Muscle of back (tissue), 13 donors: ENCODE results near the gene SYCE3. TPM values are rescaled to one million over a fixed set of nuclear protein-coding genes. Genes with fewer than 3 reads are reported as not detected.
"Not testable (repeated sequence)": the region's sequence is repeated elsewhere in the genome, so short reads cannot be mapped to it uniquely, and the experiment has no call there.

Experiments used
- DNase-seq, 3 donors: peaks; one replicate each; pipeline versions ENCODE4 v3.0.0 to v3.0.0-alpha.2; 2013
- long read RNA-seq, 9 donors: transcript quantifications; one replicate each; lab custom pipeline, GENCODE V29; 2026
- polyA plus RNA-seq, 10 donors: library from polyadenylated mRNA; unstranded; fragments of 120-200 nt; gene quantifications; one replicate each; pipeline ENCODE4 v1.2.1, GENCODE V29; 2013; ENCODE audit not compliant: insufficient read length in 10 of 10

The SYCE3 gene
- not detected for polyA plus RNA-seq
- long read RNA-seq, donor 1 = 0 reads
- long read RNA-seq, donor 2, partial matches to known transcripts = 0 of 1 reads
- long read RNA-seq, donor 2, other reads (novel, unspliced or antisense) = 0 of 1 reads
- long read RNA-seq, donor 3 = 0 reads
- long read RNA-seq, donor 4 = 0 reads
- long read RNA-seq, donor 5 = 0 reads
- long read RNA-seq, donor 6 = 0 reads
- long read RNA-seq, donor 7 = 0 reads
- long read RNA-seq, donor 8 = 0 reads
- long read RNA-seq, donor 9 = 0 reads

DNA sequence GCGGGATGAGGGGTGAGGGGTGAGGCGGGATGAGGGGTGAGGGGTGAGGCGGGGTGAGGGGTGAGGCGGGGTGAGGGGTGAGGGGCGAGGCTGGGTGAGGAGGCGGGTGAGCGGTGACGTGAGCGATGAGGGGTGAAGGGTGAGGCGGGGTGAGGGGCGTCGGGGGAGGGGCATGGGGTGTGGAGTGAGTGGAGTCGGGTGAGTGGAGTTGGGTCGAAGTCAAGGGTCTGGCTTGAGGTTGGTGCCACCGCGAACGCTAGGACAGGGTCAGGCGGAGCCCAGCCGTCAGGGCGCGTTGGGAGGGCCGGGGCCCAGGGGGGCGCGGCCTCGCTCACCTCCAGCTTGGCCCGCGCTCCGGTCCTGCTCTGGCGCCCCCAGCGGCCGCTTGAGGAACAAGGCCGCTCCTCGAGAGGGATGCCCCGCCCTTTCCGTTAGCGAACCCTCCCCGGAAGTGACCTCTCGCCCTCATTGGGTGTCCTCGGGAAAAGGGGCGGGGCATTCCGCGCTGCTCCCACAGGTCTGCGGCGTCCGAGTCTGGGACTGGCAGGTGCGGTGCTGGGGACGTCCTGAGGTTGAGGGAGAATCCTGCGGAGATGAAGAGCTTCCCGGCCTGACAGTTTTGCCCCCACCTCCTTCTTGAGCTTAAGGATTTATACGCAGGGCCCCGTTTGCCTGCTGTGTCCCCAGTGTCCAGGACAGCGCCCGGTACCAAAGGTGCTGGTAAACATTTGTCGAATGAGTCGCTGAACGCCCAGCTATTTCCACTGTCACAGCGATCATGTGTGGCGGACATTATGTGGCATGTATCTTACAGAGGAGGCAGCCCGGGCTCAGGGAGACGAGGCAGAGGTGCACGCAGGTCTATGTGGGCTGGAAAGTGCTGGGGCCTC is at the start of gene SYCE3:
Gene SYCE3 (minus strand): TSS at position 397 of the 890 bp plus-strand sequence. CDS start 6,514 bp downstream, outside the sequence.
- DNase-seq = peak; percentile 92 to 95 (median 94)

DNA sequence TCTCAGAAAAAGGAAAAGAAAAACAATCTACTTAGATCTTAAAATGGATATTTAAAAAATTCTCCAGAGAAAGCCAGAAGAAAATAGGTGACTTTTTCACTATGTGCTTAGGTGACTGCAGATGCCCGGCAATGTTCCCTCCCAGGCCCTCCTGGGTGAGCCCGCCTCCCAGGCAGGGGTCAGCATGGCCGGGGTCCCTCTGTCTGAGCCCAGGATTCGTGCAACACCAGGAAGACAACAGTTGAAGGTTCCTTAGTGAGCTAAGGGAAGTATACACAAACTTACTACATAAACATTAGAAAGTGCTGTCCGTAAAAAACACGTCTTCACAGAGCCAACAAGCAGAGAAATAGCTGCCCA is 49.4 kb upstream of the SYCE3 start:
- DNase-seq = no peak

GRCh38 chr22:50611341-50612060 is 48.8 kb upstream of the SYCE3 start:
- no peak for DNase-seq

- DNase-seq = no peak
These were observed 47.9 kb upstream of the SYCE3 start for GRCh38 chr22:50610581-50610980.

GRCh38 chr22:50610041-50610451 is 47.3 kb upstream of the SYCE3 start:
- no peak for DNase-seq

GRCh38 chr22:50609599-50609998 is 46.9 kb upstream of the SYCE3 start:
- no peak for DNase-seq

DNA sequence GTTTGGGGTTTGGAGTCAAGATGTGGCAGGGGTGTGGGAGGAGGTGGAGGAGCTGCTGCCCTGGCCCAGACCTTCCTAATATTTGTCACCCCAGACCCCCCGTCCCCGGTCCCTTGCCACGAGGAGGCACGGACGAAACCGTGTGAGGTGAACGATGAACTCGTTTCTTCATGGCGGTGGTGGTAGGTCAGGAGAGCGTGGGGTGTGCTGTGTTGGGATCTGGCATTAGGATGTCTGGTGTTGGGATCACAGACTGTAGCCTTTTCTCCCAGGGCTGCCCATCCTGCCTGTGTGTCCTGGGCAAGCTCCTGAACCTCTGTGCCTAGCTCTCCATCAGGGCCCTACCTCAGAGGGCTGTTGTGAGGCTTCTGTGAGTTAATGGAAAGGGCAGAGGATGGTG is 46.3 kb upstream of the SYCE3 start:
- no peak for DNase-seq

GRCh38 chr22:50608058-50608840 is 45.5 kb upstream of the SYCE3 start:
- not testable (repeated sequence) for DNase-seq

DNA sequence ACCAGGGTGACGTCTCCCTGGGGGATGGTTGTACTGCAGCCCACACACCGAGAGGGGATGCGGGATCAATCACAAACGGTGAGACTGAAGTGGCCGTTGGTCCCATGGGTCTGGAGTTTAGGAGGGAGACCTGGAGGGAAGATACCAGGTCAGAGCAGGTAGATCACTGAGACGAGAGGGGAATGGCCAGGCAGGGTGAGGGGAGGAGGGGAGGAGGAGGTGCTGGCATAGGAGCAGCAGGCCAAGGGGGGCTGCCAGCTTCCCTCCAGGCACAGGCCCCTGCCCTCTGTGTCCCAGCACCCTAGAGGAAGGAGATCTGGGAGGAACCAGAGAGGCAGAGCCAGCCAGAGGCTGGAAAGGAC is 44.9 kb upstream of the SYCE3 start:
- no peak for DNase-seq

DNA sequence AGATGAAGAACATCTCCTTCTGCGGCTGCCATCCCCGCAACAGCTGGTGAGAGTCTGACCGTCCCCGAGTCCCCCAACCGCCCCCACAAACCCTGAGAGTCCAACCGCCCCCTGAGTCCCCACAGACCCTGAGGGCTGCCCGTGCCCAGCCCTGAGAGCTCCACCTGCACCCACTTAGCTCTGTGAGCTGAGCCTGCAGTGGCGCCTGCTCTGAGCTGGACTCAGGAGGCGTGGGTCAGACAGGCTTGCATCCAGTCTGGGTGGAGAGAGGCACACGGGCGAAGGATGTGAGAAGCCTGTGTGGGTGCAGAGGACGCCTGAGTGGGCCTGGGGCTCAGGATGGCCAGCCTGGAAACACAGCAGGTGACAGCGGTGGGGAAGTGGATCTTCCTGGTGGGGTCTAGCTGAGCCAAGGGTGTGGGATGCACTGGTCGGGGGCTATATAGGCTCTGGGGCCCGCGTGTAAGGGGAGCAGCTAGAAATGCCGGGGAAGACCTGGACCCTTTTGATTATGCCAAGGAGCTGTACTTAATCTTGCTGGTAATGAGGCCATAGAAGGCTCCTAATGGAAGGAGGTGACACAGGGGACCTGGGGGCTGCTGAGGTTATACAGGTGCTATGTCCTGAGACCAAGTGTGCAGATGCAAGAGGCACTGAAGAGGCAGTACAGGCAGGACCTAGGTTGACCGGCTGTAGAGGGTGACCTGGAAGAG is 44.4 kb upstream of the SYCE3 start:
- DNase-seq = no peak

DNA sequence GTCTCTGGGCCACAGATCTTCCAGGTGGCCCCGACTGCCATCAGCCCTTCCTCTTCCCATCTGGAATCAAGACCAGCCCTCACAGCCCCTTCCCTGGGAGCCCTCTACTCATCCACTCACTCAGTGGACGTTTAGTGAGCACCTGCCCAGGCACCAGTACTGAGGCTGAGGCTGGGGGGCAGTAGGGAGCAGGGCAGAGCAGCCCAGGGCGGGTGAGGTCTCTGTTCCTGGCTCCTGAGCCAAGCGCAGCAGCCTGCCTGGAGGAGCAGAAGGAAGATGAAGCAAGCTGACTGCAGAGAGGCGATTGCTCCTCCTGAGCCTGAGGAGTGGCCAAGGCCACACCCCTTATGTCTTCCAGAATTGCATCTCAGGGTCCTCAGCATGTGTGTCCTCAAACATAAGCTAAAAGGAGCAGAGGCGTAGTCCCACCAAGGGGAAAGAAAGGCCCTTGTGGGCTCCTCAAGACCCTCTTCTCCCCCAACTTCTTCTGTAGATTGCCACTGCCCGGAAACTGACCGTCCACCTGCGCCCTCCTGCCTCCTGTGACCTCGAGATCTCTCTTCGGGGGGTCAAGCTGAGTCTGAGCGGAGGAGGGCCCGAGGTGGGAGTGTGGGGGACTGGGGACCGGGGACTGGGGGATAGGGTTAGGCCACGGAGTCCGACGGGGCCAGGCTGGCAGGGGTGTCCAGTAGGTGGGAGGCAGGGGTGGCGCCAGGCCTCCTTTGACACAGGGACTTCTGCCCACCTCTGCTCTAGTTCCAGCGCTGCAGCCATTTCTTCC is 43.6 kb upstream of the SYCE3 start:
- no peak for DNase-seq

- no peak for DNase-seq
These were observed 42.9 kb upstream of the SYCE3 start for GRCh38 chr22:50605613-50606074.

- DNase-seq = no peak
These were observed 42.4 kb upstream of the SYCE3 start for GRCh38 chr22:50605002-50605612.

DNA sequence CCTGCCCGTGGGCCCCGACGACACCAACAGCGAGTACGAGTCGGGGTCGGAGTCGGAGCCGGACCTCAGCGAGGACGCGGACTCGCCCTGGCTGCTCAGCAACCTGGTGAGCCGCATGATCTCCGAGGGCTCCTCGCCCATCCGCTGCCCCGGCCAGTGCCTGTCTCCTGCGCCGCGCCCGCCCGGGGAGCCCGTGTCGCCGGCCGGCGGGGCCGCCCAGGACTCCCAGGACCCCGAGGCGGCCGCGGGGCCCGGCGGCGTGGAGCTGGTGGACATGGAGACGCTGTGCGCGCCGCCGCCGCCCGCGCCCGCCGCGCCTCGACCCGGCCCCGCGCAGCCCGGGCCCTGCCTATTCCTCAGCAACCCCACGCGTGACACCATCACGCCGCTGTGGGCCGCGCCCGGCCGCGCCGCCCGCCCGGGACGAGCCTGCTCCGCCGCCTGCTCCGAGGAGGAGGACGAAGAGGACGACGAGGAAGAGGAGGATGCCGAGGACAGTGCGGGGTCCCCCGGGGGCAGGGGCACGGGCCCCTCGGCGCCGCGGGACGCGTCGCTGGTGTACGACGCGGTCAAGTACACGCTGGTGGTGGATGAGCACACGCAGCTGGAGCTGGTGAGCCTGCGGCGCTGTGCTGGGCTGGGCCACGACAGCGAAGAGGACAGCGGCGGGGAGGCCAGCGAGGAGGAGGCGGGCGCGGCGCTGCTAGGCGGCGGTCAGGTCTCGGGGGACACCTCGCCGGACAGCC is 41.7 kb upstream of the SYCE3 start:
- DNase-seq = no peak

- DNase-seq = no peak
These were observed 41.0 kb upstream of the SYCE3 start for GRCh38 chr22:50603511-50604255.

- no peak for DNase-seq
These were observed 39.6 kb upstream of the SYCE3 start for GRCh38 chr22:50602338-50602700.

- DNase-seq = no peak
These were observed 39.1 kb upstream of the SYCE3 start for GRCh38 chr22:50601669-50602337.
